ENCODE results near the gene TAX1BP3. TPM values are rescaled to one million over a fixed set of nuclear protein-coding genes. Genes with fewer than 3 reads are reported as not detected.

The TAX1BP3 gene
- total and polyA plus RNA-seq, 2 donors (not counting 1 experiment from before 2014, with no cell fraction given), result 121 to 141 TPM

DNA sequence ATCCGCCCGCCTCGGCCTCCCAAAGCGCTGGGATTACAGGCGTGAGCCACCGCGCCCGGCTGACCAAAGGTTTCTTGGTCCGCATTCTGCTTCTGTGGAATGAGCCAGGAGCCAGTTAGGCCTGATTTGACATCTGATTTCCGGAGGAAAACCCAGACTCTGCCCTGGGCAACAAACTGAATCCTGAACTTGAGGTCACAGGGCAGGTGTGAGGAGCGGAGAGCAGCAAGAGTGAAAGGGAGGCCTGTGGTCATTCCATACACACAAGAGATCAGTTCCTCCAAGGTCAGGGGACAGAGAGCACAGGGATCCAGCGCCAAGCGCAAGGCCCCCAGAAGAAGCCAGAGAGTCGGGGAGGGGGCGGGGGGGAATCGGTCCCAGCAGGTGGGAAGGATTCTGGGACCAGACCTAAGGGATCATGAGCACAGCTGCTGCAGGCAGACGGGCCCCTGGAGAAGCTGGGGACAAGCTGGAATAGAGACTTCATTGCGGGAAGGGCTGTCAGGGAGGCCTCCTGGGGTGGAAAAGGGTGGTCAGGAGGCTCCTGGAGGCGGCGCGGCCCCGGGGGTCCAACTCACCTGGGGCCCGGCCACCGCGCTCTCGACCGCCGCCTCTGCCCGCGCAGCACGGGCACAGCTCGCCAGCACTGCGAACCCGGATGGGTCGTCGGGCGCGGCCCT, 32.8 kb downstream of the TAX1BP3 start:
- Histone ChIP-seq H3K27me3 (ENCODE audit: control insufficient read depth, insufficient read depth, low read length) (no peaks in the 10 kb centered on the region), H2AFZ (ENCODE audit: low read length) (peak overlapping the region; percentile 82), H3K4me2 (ENCODE audit: extremely low read depth, insufficient read depth, low read length) (peak overlapping the region; percentile 69), H3K4me3 (replicated peaks in 1 of 4; ENCODE audit: control extremely low read depth in 1 of 4, insufficient read depth in 1 of 4, low read depth in 3 of 4, low read length in 4 of 4) (peak overlapping the region; percentile 65 to 98 (median 76)), H3K79me2 (ENCODE audit: control insufficient read depth, insufficient read depth, low read length) (peaks cover 4% of the 10 kb centered on the region), H3K9ac (ENCODE audit: insufficient read depth, low read length) (peak overlapping the region; percentile 68), H3K4me1 (ENCODE audit: control insufficient read depth, extremely low read depth, insufficient read depth, low read length) (no peaks in the 10 kb centered on the region), H4K20me1 (ENCODE audit: control insufficient read depth, extremely low read depth, insufficient read depth, low read length) (no peaks in the 10 kb centered on the region), H3K27ac (ENCODE audit: insufficient read depth, low read length) (no peak overlapping the region), H3K36me3 (ENCODE audit: control insufficient read depth, insufficient read depth, low read length) (peaks cover 1% of the 10 kb centered on the region), H3K9me3 (ENCODE audit: control insufficient read depth, insufficient read depth, low read depth, low read length) (no peaks in the 10 kb centered on the region)
- no peak for DNase-seq (ENCODE audit: low read depth in 2 of 2)
- no peak for TF ChIP-seq EZH2 (IDR thresholded peaks at IDR 0.05; ENCODE audit: low read length, missing control alignments)
- TF ChIP-seq, protein P1, sequence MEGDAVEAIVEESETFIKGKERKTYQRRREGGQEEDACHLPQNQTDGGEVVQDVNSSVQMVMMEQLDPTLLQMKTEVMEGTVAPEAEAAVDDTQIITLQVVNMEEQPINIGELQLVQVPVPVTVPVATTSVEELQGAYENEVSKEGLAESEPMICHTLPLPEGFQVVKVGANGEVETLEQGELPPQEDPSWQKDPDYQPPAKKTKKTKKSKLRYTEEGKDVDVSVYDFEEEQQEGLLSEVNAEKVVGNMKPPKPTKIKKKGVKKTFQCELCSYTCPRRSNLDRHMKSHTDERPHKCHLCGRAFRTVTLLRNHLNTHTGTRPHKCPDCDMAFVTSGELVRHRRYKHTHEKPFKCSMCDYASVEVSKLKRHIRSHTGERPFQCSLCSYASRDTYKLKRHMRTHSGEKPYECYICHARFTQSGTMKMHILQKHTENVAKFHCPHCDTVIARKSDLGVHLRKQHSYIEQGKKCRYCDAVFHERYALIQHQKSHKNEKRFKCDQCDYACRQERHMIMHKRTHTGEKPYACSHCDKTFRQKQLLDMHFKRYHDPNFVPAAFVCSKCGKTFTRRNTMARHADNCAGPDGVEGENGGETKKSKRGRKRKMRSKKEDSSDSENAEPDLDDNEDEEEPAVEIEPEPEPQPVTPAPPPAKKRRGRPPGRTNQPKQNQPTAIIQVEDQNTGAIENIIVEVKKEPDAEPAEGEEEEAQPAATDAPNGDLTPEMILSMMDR (conservative IDR thresholded peaks at IDR 0.05 in 1 of 2, IDR thresholded peaks at IDR 0.05 in 1 of 2; ENCODE audit: low read depth in 1 of 2, low read length in 2 of 2), result no peak

DNA sequence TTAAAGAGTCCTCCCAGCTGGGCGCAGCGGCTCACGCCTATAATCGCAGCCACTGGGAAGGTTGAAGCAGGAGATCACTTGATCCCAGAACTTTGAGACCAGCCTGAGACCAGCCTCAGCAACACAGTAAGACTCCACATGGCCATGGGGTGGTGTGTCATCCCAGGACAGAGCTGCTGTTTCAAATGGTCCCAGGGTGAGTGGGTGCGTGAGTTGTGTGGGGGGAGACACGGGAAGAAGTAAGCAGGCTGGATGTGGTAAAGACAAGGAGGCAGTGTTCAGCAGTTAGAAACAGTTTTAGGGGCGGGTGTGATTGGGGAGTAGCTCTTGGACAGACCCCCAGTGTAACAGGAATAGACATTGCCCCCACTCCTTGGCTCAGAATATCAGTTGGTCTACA, 36.1 kb downstream of the TAX1BP3 start:
- Histone ChIP-seq H3K9me3 (ENCODE audit: control insufficient read depth, insufficient read depth, low read depth, low read length) (no peaks in the 10 kb centered on the region), H3K4me3 (replicated peaks in 1 of 4; ENCODE audit: control extremely low read depth in 1 of 4, insufficient read depth in 1 of 4, low read depth in 3 of 4, low read length in 4 of 4) (no peak overlapping the region), H3K27ac (ENCODE audit: insufficient read depth, low read length) (no peak overlapping the region), H3K9ac (ENCODE audit: insufficient read depth, low read length) (no peak overlapping the region), H3K79me2 (ENCODE audit: control insufficient read depth, insufficient read depth, low read length) (peaks cover 4% of the 10 kb centered on the region), H4K20me1 (ENCODE audit: control insufficient read depth, extremely low read depth, insufficient read depth, low read length) (no peaks in the 10 kb centered on the region), H3K4me2 (ENCODE audit: extremely low read depth, insufficient read depth, low read length) (no peak overlapping the region), H2AFZ (ENCODE audit: low read length) (no peak overlapping the region), H3K4me1 (ENCODE audit: control insufficient read depth, extremely low read depth, insufficient read depth, low read length) (no peaks in the 10 kb centered on the region), H3K27me3 (ENCODE audit: control insufficient read depth, insufficient read depth, low read length) (no peaks in the 10 kb centered on the region), H3K36me3 (ENCODE audit: control insufficient read depth, insufficient read depth, low read length) (peaks cover 4% of the 10 kb centered on the region)
- no peak for DNase-seq (ENCODE audit: low read depth in 2 of 2)
- TF ChIP-seq, protein P1 (conservative IDR thresholded peaks at IDR 0.05 in 1 of 2, IDR thresholded peaks at IDR 0.05 in 1 of 2; ENCODE audit: low read depth in 1 of 2, low read length in 2 of 2), result no peak
- TF ChIP-seq EZH2 (IDR thresholded peaks at IDR 0.05; ENCODE audit: low read length, missing control alignments), result no peak

DNA sequence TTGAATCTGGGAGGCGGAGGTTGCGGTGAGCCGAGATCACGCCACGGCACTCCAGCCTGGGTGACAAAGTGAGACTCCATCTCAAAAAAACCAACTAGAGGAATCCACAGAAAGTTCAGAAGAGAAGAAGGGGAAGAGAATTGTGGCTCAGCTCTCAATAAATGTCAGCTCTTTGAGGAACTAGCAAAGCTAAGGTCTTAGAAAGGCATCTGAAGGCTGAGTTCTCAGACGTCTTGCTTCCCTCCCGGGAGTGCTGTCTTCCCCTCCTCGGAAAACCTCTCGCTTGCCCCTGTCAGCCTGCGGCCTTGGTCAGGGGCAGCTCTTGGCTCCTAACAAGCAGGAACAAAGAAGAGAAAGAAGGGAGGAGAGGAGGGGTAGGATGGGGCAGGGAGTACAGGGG, 37.6 kb downstream of the TAX1BP3 start:
- Histone ChIP-seq H3K79me2 (ENCODE audit: control insufficient read depth, insufficient read depth, low read length) (peaks cover 1% of the 10 kb centered on the region), H3K36me3 (ENCODE audit: control insufficient read depth, insufficient read depth, low read length) (peaks cover 6% of the 10 kb centered on the region), H3K27me3 (ENCODE audit: control insufficient read depth, insufficient read depth, low read length) (no peaks in the 10 kb centered on the region), H3K4me1 (ENCODE audit: control insufficient read depth, extremely low read depth, insufficient read depth, low read length) (no peaks in the 10 kb centered on the region), H2AFZ (ENCODE audit: low read length) (no peak overlapping the region), H3K9me3 (ENCODE audit: control insufficient read depth, insufficient read depth, low read depth, low read length) (no peaks in the 10 kb centered on the region), H3K4me3 (replicated peaks in 1 of 4; ENCODE audit: control extremely low read depth in 1 of 4, insufficient read depth in 1 of 4, low read depth in 3 of 4, low read length in 4 of 4) (no peak overlapping the region), H3K27ac (ENCODE audit: insufficient read depth, low read length) (no peak overlapping the region), H3K4me2 (ENCODE audit: extremely low read depth, insufficient read depth, low read length) (no peak overlapping the region), H4K20me1 (ENCODE audit: control insufficient read depth, extremely low read depth, insufficient read depth, low read length) (no peaks in the 10 kb centered on the region), H3K9ac (ENCODE audit: insufficient read depth, low read length) (no peak overlapping the region)
- TF ChIP-seq, protein P1 (conservative IDR thresholded peaks at IDR 0.05 in 1 of 2, IDR thresholded peaks at IDR 0.05 in 1 of 2; ENCODE audit: low read depth in 1 of 2, low read length in 2 of 2), result no peak
- TF ChIP-seq EZH2 (IDR thresholded peaks at IDR 0.05; ENCODE audit: low read length, missing control alignments), result no peak
- no peak for DNase-seq (ENCODE audit: low read depth in 2 of 2)
